ENCODE results near the gene CMTM4.
"Not testable (repeated sequence)": the region's sequence is repeated elsewhere in the genome, so short reads cannot be mapped to it uniquely, and the experiment has no call there.

CMTM4 gene

GRCh38 chr16:66668777-66669444 lies 27.6 kb downstream of the CMTM4 start:
- Histone ChIP-seq H3K4me3 (ENCODE audit: low read depth, low read length) (no peak overlapping the region), H3K27ac (no peak overlapping the region), H3K36me3 (replicated peaks) (no peaks in the 10 kb centered on the region), H3K27me3 (replicated peaks) (no peaks in the 10 kb centered on the region)
- TF ChIP-seq, protein P1, sequence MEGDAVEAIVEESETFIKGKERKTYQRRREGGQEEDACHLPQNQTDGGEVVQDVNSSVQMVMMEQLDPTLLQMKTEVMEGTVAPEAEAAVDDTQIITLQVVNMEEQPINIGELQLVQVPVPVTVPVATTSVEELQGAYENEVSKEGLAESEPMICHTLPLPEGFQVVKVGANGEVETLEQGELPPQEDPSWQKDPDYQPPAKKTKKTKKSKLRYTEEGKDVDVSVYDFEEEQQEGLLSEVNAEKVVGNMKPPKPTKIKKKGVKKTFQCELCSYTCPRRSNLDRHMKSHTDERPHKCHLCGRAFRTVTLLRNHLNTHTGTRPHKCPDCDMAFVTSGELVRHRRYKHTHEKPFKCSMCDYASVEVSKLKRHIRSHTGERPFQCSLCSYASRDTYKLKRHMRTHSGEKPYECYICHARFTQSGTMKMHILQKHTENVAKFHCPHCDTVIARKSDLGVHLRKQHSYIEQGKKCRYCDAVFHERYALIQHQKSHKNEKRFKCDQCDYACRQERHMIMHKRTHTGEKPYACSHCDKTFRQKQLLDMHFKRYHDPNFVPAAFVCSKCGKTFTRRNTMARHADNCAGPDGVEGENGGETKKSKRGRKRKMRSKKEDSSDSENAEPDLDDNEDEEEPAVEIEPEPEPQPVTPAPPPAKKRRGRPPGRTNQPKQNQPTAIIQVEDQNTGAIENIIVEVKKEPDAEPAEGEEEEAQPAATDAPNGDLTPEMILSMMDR (IDR thresholded peaks at IDR 0.05; ENCODE audit: low read depth, low read length, missing control alignments) = no peak
- in situ Hi-C loops (cut with HindIII; ENCODE audit: low pct_ligation_motif_present, low sequenced_read_pairs) = no loop called here
- DNase-seq = no peak

DNA sequence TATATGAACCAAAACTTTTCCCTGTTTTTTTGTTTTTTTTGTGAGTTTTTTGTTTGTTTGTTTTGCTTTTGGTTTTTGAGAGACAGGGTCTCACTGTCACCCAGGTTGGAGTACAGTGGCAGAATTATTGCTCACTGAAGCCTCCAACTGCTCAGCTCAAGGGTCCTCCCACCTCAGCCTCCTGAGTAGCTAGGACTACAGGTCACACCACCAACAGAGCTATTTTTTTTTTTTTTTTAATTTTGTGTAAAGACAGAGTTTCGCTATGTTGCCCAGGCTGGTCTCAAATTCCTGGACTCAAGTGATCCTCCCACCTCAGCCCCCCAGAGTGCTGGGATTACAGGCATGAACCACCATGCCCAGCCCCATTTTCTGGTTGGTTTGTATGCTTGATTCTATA lies 28.6 kb downstream of the CMTM4 start:
- H3K4me3 ChIP-seq (ENCODE audit: low read depth, low read length) = no peak overlapping the region
- no peaks in the 10 kb centered on the region for H3K27me3 ChIP-seq (replicated peaks)
- no peak for DNase-seq
- no peaks in the 10 kb centered on the region for H3K36me3 ChIP-seq (replicated peaks)
- TF ChIP-seq, protein P1 (IDR thresholded peaks at IDR 0.05; ENCODE audit: low read depth, low read length, missing control alignments) = no peak
- in situ Hi-C loops (cut with HindIII; ENCODE audit: low pct_ligation_motif_present, low sequenced_read_pairs) = no loop called here
- H3K27ac ChIP-seq = no peak overlapping the region

DNA sequence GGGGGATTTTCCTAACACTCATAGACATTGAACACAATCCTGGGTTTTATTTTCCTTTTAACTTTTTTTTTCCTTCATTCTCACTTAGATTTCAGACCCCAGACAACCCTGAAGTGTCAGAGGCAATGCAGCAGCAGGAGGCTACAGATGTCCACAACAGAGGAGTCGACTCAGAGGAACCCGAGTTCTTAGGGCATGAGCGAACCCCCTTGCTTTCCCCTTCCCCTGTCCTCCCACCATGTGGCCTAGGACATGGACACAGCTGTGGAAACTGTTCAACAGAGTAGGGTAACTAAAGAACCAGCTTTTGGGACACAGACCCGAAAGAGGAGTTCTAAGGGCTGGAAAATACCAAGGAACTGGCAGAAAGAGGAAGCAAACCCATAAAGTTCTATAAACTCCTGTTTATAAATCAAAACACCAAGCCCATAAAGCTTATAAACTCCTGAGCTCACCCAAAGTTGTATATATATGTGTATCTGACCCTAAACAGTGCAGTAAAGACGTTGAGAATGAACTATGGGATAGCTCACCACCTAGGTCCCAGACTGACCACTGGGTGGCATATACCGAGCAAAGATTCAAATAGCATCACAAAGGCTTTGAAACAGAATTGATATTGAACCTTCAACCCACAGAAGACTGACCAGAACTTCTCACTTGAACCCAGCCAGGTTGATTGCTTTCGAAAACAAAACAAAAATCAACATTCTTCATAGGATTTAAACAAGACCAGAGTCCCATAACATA lies 33.9 kb downstream of the CMTM4 start:
- no peak overlapping the region for H3K27ac ChIP-seq
- in situ Hi-C loops (cut with HindIII; ENCODE audit: low pct_ligation_motif_present, low sequenced_read_pairs) = no loop called here
- TF ChIP-seq, protein P1 (IDR thresholded peaks at IDR 0.05; ENCODE audit: low read depth, low read length, missing control alignments) = peak; percentile 76
- peak; percentile 48 for DNase-seq
- H3K27me3 ChIP-seq (replicated peaks) = no peaks in the 10 kb centered on the region
- no peaks in the 10 kb centered on the region for H3K36me3 ChIP-seq (replicated peaks)
- no peak overlapping the region for H3K4me3 ChIP-seq (ENCODE audit: low read depth, low read length)

- H3K36me3 ChIP-seq (replicated peaks); DNase-seq; H3K4me3 ChIP-seq (ENCODE audit: low read depth, low read length); H3K27me3 ChIP-seq (replicated peaks); in situ Hi-C loops (cut with HindIII; ENCODE audit: low pct_ligation_motif_present, low sequenced_read_pairs): not testable (repeated sequence)
- peak overlapping the region; percentile 84 for H3K27ac ChIP-seq
Observed at GRCh38 chr16:66661671-66662346, 34.7 kb downstream of the CMTM4 start.

- TF ChIP-seq, protein P1 (IDR thresholded peaks at IDR 0.05; ENCODE audit: low read depth, low read length, missing control alignments) = no peak
- no peak overlapping the region for H3K4me3 ChIP-seq (ENCODE audit: low read depth, low read length)
- H3K36me3 ChIP-seq (replicated peaks) = no peaks in the 10 kb centered on the region
- no peaks in the 10 kb centered on the region for H3K27me3 ChIP-seq (replicated peaks)
- in situ Hi-C loops (cut with HindIII; ENCODE audit: low pct_ligation_motif_present, low sequenced_read_pairs) = no loop called here
- DNase-seq = no peak
- peak overlapping the region; percentile 84 for H3K27ac ChIP-seq
Observed at GRCh38 chr16:66661210-66661560, 35.4 kb downstream of the CMTM4 start.

Measured in brain microvascular endothelial cell (primary cell).